Brain pericyte (primary cell): ENCODE results near the gene CTNNA2.

Experiments
- DNase-seq: peaks from one replicate; pipeline ENCODE4 v3.0.0-alpha.2; 2012; ENCODE audit warnings: low read depth, low spot score

The CTNNA2 gene

GRCh38 chr2:80322311-80322920, 809.6 kb downstream of the CTNNA2 start:
- DNase-seq, result no peak

- no peak for DNase-seq
These were observed 810.1 kb downstream of the CTNNA2 start for GRCh38 chr2:80322958-80323357.

- DNase-seq, result no peak
These were observed 810.8 kb downstream of the CTNNA2 start for GRCh38 chr2:80323610-80324009.

GRCh38 chr2:80324525-80324924, 811.7 kb downstream of the CTNNA2 start:
- no peak for DNase-seq

GRCh38 chr2:80326214-80326613, 813.4 kb downstream of the CTNNA2 start:
- no peak for DNase-seq

- no peak for DNase-seq
These were observed 814.0 kb downstream of the CTNNA2 start for GRCh38 chr2:80326861-80327260.

- DNase-seq, result no peak
These were observed 815.3 kb downstream of the CTNNA2 start for GRCh38 chr2:80328159-80328571.

GRCh38 chr2:80329491-80329890, 816.6 kb downstream of the CTNNA2 start:
- no peak for DNase-seq

- DNase-seq, result no peak
These were observed 817.9 kb downstream of the CTNNA2 start for GRCh38 chr2:80330527-80331450.

- DNase-seq, result no peak
These were observed 821.0 kb downstream of the CTNNA2 start for GRCh38 chr2:80333886-80334285.

- DNase-seq, result no peak
These were observed 822.6 kb downstream of the CTNNA2 start for GRCh38 chr2:80335411-80335810.

GRCh38 chr2:80338794-80339193, 825.9 kb downstream of the CTNNA2 start:
- DNase-seq, result no peak

- no peak for DNase-seq
These were observed 827.2 kb downstream of the CTNNA2 start for GRCh38 chr2:80340022-80340421.

GRCh38 chr2:80348078-80348477, 835.2 kb downstream of the CTNNA2 start:
- no peak for DNase-seq

GRCh38 chr2:80348953-80349352, 836.1 kb downstream of the CTNNA2 start:
- DNase-seq, result no peak

GRCh38 chr2:80351231-80351630, 838.4 kb downstream of the CTNNA2 start:
- no peak for DNase-seq

- no peak for DNase-seq
These were observed 842.0 kb downstream of the CTNNA2 start for GRCh38 chr2:80354858-80355257.

GRCh38 chr2:80361904-80362303, 849.1 kb downstream of the CTNNA2 start:
- no peak for DNase-seq

GRCh38 chr2:80363330-80363729, 850.5 kb downstream of the CTNNA2 start:
- DNase-seq, result no peak

GRCh38 chr2:80363791-80364349, 851.0 kb downstream of the CTNNA2 start:
- DNase-seq, result no peak

GRCh38 chr2:80364524-80365212, 851.8 kb downstream of the CTNNA2 start:
- DNase-seq, result no peak

GRCh38 chr2:80365762-80366161, 852.9 kb downstream of the CTNNA2 start:
- no peak for DNase-seq
